GM21786 (cell line): ENCODE data around the gene AFDN.

Experiments used
- ATAC-seq: cut with Tn5 transposase; IDR thresholded peaks from one replicate; pipeline ENCODE4 v1.9.1; 2021; ENCODE audit not compliant: unreplicated experiment

AFDN gene, protein sequence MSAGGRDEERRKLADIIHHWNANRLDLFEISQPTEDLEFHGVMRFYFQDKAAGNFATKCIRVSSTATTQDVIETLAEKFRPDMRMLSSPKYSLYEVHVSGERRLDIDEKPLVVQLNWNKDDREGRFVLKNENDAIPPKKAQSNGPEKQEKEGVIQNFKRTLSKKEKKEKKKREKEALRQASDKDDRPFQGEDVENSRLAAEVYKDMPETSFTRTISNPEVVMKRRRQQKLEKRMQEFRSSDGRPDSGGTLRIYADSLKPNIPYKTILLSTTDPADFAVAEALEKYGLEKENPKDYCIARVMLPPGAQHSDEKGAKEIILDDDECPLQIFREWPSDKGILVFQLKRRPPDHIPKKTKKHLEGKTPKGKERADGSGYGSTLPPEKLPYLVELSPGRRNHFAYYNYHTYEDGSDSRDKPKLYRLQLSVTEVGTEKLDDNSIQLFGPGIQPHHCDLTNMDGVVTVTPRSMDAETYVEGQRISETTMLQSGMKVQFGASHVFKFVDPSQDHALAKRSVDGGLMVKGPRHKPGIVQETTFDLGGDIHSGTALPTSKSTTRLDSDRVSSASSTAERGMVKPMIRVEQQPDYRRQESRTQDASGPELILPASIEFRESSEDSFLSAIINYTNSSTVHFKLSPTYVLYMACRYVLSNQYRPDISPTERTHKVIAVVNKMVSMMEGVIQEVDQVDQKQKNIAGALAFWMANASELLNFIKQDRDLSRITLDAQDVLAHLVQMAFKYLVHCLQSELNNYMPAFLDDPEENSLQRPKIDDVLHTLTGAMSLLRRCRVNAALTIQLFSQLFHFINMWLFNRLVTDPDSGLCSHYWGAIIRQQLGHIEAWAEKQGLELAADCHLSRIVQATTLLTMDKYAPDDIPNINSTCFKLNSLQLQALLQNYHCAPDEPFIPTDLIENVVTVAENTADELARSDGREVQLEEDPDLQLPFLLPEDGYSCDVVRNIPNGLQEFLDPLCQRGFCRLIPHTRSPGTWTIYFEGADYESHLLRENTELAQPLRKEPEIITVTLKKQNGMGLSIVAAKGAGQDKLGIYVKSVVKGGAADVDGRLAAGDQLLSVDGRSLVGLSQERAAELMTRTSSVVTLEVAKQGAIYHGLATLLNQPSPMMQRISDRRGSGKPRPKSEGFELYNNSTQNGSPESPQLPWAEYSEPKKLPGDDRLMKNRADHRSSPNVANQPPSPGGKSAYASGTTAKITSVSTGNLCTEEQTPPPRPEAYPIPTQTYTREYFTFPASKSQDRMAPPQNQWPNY (N-terminal part only)

DNA sequence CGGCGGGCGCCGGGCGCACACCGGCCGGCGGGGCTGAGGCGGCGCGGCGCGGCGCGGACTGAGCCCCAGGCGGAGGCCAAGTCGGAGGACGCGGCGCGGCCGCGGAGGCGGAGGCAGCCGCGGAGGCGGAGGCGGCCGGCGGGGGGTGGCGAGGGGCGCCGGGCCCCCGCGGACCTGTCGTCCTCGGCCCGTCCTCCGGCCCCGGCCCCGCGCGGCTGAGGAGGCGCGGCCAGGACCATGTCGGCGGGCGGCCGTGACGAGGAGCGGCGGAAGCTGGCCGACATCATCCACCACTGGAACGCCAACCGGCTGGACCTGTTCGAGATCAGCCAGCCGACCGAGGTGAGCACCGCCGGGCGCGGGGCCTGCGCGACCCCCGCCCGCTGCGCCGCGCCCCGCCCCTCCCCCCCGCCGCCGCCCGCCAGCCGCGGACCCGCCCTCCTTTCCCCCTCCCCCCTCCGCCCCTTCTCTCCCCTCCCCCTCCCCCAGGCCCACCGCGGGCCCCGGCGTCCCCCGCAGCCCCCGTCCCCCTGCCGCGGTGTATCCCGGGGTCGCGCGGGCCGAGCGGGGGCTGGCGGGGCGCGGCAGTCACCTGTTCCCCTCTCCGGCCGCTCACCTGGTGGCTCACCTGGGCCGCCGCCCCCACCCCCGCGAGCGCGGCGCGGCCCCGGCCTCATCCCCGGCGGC, at the start of gene AFDN:
Gene AFDN, plus strand, starts transcription at position 16 of the 687 bp plus-strand sequence. Its CDS starts 222 bp downstream, at position 238.
- peak; percentile 28 for ATAC-seq

DNA sequence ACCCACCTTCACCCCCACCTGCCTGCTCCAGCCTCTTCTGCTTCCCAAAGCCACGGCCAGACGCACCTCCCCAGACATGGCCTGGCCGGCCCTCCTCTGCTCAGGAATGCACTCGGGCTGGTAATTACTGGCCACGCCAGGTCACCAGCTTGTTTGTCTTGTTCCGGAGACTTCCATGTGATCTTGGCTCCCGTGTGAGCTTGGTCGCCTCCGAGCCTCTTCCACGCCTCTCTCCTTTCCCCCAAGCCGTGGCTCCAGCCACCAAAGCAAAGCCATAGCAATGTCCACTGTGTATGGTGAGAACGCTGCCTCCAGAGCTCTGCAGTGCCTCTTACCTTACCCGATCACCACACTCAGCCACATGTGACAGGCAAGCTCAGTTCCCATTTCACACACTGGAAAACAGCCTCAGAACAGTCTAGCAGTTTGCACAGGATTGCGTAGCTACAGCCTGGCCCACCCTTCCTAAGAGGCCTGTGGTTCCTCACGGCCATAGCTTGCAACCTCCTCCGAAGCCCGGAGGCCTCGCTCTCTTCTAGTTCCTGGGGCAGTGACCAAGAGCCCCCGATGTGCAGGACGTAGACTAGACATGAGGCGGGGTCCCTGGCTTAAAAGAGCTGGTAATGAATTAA, 48.1 kb upstream of the AFDN start:
- no peak for ATAC-seq

DNA sequence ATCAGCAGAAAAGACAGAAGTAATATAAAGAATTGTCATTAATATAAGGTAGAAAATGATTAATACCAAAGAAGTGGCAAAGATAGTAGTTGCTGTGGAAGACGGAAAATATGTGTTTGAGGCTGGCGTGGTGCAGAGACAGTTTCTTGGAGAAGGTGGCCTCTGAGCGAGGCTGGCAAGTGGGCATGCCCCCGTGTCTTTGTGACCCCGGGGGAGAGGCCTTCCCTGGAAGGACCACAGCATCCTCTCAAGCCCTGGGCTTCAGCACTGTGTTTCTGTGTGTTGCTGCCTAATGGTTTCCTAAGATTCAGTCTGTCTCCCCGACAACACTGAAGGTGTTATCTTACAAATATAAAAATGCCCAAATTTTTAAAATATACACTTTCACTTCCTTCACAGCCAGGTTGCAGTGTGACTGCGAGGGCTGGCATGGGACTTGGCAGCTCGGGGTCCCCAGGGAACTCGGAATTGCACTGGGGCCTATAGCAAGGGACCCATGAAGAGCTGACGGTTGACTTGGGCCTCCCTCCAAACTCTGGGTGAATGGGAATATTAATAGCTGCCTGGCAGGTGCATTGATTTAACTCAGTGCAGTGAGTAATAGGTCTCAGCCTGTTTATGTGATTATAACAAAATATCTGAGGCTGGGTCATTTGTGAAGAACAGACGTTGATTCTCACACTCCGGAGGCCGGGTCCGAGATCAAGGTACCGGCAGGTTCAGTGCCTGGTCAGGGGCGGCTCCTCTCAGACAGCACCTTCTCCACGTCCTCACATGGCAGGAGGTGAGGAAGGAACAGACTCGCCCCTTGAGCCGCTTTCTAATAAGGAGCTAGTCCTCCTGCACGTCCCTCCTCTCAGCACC, 47.4 kb upstream of the AFDN start:
- no peak for ATAC-seq

DNA sequence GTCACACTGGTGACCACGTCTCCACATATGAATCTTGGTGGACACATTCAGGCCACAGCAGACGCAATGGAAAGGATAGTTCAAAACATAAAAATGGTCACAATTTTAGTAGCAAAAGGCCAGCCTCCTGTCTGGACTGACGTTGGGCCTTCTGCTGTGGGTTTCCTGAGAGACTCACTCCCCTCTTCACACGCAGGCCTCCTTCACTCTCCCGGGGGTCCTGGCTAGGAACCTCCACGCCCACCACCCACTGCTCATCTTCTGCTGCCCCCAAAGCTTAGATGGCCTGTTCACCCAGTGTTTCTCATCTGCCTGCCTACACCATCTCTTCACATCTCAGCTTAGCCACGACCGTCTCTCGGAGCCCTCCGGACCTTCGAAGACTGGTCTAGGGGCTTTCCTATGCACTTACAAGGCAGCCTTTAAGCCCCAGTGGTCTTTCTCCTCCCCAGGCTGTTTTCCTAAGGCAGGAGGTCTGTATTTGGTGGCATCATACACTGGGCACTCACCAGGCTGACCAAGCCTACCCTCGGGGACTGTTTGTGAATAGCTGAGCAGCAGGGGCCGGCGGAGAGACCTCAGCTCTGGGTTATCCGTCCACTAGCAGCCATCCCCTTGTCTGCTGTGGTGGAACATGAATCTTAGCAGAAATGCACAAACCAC, 46.6 kb upstream of the AFDN start:
- ATAC-seq = no peak

DNA sequence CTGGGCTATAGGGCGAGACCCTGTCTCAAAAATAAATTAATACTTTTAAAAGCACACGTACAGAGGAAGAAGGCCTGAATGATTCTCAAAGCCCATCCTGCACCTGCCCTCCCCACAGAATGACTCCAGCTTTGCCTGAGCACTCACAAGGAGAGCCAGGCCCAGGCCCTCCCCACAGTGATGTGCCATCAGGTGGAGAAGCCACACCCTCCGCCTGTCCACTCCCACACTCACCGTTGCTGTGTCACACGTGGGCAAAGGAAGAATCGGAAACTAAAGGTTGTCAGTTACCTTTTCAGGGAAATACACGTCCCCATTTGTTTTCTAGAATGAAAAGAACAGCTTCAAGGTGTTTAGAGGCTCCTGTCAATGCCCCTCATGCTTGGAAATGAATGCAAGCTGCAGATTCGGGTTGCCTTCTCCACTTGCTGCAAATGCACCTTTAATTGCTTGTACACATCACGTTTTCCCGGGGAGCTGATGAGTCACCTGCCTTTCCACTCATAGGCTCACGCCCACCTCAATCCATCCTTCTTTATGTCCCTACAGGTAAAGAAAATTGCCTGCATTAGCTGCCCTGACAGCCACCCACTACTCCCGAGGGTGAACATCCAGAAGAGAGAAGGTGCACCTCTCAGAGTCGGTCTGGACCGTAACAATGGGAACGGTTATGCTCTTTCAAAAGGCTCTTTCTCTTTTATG, 45.5 kb upstream of the AFDN start:
- no peak for ATAC-seq

DNA sequence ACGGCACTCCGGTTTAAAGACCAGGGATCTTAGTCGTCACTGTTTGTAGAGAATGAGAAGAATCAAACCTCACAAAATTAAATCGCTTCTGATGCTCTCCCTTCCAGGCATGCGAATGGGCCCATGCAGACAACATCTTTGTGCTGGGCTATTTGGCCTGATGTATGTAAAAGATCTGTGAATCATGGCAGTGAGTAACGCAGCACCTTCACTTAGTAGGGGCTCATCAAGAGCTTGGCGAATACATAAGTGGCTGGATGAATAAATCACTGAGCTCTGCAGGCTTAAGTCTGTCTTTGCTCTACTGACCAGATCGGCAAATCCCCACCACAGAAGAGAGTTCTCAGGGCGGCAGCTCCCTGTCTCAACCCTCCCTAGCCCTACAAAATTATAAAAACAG, 44.8 kb upstream of the AFDN start:
- ATAC-seq = no peak

DNA sequence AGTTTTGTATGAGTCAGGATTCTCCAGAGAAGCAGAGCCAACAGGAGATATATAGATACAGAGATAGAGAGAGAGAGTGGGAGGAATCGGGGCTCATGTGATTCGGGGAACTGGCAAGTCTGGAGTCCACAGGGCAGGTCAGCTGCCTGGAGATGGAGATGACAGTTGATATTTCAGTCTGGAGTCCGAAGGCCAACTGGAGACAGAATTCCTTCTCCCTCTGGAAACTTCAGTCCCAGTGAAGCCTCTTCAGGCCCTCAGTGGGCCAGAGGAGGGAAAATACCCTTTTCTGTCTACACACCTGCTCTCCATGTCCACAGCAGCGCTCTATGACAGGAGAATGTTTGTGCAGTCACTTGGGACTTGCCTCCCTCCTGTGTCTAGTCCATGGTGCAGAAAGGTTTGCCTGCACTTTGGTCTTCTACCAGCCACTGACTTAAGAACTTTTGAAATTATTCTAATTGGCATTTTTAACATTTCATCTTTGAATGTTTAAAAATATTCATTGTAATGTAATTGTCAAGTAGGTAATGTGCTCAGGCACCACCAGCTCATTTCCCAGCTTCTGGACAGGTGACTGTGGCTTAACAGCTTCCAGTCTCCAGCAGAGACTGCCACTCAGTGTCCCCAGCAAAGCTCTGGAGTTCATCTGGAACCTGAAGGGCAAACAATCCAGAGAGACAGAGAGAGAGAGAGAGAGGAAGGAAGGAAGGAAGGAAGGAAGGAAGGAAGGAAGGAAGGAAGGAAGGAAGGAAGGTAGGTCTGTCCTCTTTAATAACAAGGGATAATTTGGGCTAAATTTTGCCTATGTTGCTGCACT, 43.8 kb upstream of the AFDN start:
- ATAC-seq = no peak

DNA sequence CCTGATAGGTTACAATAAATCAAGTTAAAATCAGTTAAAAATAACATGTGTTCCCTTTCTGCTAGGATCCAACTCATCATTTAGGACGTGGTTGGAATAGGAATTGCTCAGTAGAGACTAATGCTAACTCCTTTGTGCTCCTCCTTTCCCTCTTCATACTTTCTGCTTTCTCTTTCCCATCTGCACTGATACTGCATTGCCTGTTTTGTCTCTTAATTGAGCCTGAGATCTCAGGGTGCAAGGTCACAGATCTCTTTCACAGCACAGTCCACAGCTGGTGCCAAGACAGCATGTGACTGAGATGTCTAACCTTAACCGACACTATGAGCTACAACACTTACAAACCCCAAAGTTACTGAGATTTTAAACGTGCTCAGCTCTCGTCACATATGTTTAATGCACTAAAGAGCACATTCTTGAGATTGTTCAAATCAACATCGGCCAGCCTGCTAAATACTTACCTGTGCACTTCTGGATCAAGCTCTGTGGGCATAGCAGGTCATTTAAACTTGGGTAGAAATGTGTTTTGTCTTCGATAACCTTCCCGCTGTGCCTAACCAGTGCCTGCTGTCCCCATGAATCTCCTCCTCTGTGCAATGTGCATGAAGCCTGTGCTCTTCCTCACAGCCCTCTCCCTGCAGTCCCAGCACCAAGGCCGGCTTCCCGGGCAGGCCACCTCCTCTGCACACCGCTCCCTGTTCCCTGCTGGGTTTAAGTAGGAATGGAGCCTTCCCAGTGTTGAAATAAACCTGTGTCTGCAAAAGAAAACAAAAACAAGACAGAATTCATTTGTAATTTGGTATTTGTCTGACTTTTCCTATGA, 39.6 kb upstream of the AFDN start:
- ATAC-seq = no peak

DNA sequence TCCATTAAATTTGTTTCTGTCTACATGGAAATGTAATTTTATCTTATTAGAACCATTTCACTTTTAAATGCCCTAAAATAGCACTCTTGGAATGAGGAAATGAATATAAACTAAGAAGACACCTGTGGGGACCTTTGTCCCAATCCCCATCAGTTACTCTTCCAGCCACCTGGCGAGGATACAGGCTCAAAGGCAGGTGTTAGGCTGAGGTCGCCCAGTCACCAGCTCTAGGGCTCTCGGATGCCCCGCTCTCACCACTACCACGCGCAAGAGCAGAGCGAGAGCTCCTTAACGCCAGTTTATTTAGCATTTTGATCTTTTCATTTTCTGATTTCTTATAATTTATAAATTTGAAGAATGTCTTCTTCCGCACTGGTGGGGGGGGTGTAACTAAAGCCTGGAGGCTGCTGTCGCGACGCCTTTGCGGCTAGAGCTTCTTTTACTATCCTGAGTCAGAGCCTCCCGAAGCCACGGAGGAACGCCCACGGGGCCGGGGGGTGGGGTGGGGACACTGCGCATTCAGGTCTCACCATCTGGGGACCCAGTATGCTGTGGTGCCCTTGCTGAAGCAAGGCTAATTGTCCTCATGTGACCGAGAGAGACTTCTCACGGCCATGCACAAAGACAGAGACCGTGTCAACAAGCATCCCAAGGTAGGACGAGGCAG, 38.7 kb upstream of the AFDN start:
- ATAC-seq = no peak

DNA sequence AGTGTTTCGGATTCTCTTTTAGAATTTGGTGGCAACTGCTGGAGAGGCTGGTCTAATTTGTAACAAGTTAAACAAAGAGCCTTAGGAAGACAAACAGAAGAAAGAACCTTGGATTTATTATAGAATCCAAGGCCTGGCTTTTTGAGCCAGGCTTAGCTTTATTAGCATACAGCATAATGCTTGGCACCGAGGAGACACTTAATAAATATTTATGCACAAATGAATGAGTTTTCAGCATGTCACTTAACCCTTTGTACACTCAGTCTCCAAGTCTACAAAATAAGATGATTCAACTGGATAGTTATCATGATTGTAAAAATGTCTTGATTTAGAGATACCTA, 38.2 kb upstream of the AFDN start:
- no peak for ATAC-seq

DNA sequence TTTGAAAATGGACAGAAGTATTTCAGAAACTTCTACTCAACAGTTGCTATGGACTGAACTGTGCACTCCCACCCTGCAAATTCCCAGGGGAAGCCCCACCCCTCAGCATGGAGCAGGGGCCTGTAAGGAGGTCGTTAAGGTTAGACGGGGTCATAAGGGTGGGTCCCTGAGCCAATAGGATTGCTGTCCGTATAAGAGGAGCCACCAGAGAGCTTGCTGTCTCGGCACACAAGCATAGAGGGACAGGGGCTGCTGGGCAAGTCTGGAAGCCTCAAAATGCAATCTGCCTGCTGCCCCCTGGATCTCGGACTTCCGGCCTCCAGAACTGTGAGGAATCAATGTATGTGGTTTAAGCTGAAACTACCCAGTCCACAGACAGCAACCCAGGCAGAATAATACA, 37.4 kb upstream of the AFDN start:
- no peak for ATAC-seq

DNA sequence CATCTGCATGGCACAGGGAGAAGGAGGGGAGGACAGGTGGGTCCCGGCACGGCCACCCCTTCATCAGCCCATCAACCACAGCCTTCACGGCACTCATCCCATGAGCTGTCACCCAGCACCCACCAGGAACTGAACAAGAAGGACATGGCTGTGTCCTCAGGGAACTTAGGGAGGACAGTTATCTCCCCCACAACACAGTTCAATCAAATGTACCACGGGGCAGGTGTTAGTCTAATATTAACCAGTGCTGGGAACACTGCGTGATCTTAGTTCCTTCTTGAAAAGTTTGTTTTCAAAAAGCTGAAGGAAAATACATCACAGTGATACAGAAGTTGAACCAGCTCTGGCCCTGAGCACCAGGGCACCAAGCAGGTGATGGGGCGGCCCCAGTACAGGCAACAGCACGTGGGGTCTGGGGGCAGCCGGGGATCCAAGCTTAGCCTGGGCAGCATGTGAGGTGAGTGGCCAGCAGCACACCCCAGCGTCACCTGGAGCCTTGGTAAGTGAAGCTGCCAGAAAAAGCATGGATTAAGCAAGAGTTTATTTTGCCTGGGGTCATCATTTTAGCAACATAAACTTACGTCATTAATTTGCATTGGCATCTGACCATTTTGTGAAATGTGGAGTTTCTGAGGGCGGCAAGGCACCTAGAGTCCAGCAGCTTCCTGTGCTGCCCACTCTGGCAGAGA, 35.5 kb upstream of the AFDN start:
- no peak for ATAC-seq

DNA sequence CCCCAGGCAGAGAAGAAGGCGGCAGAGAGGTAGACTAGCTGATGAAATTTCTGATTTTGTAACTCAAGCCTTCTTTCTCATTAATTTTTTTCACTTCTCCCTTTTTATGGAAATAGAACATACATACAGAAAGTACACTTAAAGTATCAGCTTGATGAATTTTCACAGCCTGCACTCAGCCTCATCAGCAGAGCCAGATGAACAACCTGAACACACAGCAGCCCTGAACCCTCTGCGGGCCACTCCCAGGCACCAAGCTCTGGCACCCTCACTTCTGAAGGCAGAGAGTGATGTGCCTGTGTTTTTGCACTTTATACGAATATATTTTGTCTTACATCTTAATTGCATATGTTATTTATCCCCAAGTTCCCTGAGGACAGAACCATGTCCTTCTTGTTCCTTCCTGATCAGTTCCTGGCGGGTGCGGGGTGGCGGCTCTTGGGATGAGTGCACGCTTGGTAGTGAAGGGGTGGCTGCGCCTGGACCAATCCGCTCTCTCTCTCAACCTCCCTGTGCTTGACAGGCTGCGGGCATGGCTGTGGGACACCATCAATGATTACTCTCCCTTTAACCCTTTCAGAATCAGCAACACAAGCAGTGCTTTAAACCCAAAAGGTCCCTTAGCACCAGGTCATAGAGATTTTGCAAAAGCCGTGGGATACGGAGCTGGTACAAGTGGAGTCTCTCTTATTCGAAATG, 34.8 kb upstream of the AFDN start:
- ATAC-seq = no peak

DNA sequence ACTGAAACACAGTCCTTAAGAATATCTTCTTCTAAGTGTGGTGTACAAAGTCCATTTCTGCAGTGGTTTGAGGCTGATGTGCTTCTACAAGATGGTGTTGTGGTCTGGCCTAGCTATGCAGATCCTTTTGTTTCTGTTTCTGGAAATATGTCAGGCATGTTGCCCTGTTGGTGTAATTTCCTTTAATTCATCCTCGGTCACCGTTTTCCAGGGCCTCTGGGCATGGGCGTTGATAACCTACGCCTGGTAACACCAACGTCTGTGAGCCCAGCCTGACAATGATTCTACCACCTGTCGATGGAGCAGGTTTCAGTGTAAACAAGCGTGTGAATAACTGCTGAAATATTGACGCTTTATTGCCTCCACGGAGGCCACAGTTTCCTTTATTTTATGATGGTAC, 33.3 kb upstream of the AFDN start:
- no peak for ATAC-seq
